ENCODE data around the gene ZNF229. TPM values are rescaled to one million over a fixed set of nuclear protein-coding genes. Genes with fewer than 3 reads are reported as not detected.
"Not testable (repeated sequence)": the region's sequence is repeated elsewhere in the genome, so short reads cannot be mapped to it uniquely, and the experiment has no call there.

ZNF229 gene
- total RNA-seq, 1 donor from 2014 or later = 9.8 TPM

GRCh38 chr19:44430956-44431355, 17.3 kb downstream of the ZNF229 start:
- no peaks in the 10 kb centered on the region for H3K27me3 ChIP-seq (ENCODE audit: insufficient read depth, low read length)
- H3K4me3 Mint-ChIP-seq (ENCODE audit: unreplicated experiment) = no peak overlapping the region
- H3K27me3 Mint-ChIP-seq (ENCODE audit: low read depth, unreplicated experiment) = no peaks in the 10 kb centered on the region
- TF ChIP-seq, protein P1, sequence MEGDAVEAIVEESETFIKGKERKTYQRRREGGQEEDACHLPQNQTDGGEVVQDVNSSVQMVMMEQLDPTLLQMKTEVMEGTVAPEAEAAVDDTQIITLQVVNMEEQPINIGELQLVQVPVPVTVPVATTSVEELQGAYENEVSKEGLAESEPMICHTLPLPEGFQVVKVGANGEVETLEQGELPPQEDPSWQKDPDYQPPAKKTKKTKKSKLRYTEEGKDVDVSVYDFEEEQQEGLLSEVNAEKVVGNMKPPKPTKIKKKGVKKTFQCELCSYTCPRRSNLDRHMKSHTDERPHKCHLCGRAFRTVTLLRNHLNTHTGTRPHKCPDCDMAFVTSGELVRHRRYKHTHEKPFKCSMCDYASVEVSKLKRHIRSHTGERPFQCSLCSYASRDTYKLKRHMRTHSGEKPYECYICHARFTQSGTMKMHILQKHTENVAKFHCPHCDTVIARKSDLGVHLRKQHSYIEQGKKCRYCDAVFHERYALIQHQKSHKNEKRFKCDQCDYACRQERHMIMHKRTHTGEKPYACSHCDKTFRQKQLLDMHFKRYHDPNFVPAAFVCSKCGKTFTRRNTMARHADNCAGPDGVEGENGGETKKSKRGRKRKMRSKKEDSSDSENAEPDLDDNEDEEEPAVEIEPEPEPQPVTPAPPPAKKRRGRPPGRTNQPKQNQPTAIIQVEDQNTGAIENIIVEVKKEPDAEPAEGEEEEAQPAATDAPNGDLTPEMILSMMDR (IDR thresholded peaks at IDR 0.05; ENCODE audit: insufficient read depth, low read depth, low read length) = no peak
- TF ChIP-seq EZH2 (IDR thresholded peaks at IDR 0.05; ENCODE audit: insufficient read depth, low read length) = no peak
- peaks cover 61% of the 10 kb centered on the region for H3K9me3 Mint-ChIP-seq (ENCODE audit: unreplicated experiment)
- H3K79me2 ChIP-seq (ENCODE audit: insufficient read depth, low read length) = no peaks in the 10 kb centered on the region
- H3K4me1 ChIP-seq (ENCODE audit: insufficient read depth, low read length) = no peaks in the 10 kb centered on the region
- no peak overlapping the region for H3K9ac ChIP-seq (ENCODE audit: low read length)
- H3K4me2 ChIP-seq (ENCODE audit: low read length) = no peak overlapping the region
- H3K4me3 ChIP-seq (ENCODE audit: insufficient read depth, low read depth, low read length) = no peak overlapping the region
- peaks cover 64% of the 10 kb centered on the region for H3K36me3 Mint-ChIP-seq (ENCODE audit: low read depth, unreplicated experiment)
- no peak for FAIRE-seq
- H2AFZ ChIP-seq (ENCODE audit: low read depth, low read length) = no peak overlapping the region
- H3K27ac ChIP-seq (ENCODE audit: low read depth, low read length) = no peak overlapping the region
- no peak for DNase-seq (ENCODE audit: low read depth)
- H3K9me3 ChIP-seq (ENCODE audit: insufficient read depth, low read depth, low read length) = peaks cover 49% of the 10 kb centered on the region
- no peaks in the 10 kb centered on the region for H4K20me1 ChIP-seq (ENCODE audit: insufficient read depth, low read length)
- H3K27ac Mint-ChIP-seq (ENCODE audit: unreplicated experiment) = no peak overlapping the region
- no peaks in the 10 kb centered on the region for H3K4me1 Mint-ChIP-seq (ENCODE audit: low read depth, unreplicated experiment)
- H3K36me3 ChIP-seq (ENCODE audit: insufficient read depth, low read length) = peaks cover 37% of the 10 kb centered on the region

DNA sequence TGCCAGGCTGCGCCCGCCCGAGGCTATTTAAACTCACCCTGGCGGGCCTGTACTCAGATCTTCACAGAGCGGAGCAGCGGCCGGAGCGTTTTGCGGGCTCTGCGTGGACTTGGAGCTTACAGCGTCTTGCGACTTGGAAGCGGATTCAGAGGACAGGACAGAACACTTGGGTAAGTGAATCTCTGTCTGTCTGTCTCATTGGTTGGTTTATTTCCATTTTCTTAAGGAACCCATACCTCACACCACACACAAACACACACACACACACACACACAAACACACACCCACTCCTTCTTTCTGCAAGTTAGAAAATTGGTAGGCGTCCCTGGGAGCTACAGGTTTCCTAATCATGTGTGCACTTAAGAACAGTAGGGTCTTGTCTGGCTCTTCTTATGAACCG, 32.7 kb downstream of the ZNF229 start:
- not testable (repeated sequence) for H3K4me2 ChIP-seq (ENCODE audit: low read length); DNase-seq (ENCODE audit: low read depth); H2AFZ ChIP-seq (ENCODE audit: low read depth, low read length); H3K36me3 ChIP-seq (ENCODE audit: insufficient read depth, low read length); H3K9me3 ChIP-seq (ENCODE audit: insufficient read depth, low read depth, low read length); H3K27me3 Mint-ChIP-seq (ENCODE audit: low read depth, unreplicated experiment); H3K27ac ChIP-seq (ENCODE audit: low read depth, low read length); H3K27me3 ChIP-seq (ENCODE audit: insufficient read depth, low read length); FAIRE-seq; H3K4me3 Mint-ChIP-seq (ENCODE audit: unreplicated experiment); H3K9ac ChIP-seq (ENCODE audit: low read length); H3K4me1 Mint-ChIP-seq (ENCODE audit: low read depth, unreplicated experiment); H3K36me3 Mint-ChIP-seq (ENCODE audit: low read depth, unreplicated experiment); H3K27ac Mint-ChIP-seq (ENCODE audit: unreplicated experiment); H4K20me1 ChIP-seq (ENCODE audit: insufficient read depth, low read length); H3K4me1 ChIP-seq (ENCODE audit: insufficient read depth, low read length); H3K79me2 ChIP-seq (ENCODE audit: insufficient read depth, low read length); H3K4me3 ChIP-seq (ENCODE audit: insufficient read depth, low read depth, low read length)
- peaks cover 25% of the 10 kb centered on the region for H3K9me3 Mint-ChIP-seq (ENCODE audit: unreplicated experiment)

DNA sequence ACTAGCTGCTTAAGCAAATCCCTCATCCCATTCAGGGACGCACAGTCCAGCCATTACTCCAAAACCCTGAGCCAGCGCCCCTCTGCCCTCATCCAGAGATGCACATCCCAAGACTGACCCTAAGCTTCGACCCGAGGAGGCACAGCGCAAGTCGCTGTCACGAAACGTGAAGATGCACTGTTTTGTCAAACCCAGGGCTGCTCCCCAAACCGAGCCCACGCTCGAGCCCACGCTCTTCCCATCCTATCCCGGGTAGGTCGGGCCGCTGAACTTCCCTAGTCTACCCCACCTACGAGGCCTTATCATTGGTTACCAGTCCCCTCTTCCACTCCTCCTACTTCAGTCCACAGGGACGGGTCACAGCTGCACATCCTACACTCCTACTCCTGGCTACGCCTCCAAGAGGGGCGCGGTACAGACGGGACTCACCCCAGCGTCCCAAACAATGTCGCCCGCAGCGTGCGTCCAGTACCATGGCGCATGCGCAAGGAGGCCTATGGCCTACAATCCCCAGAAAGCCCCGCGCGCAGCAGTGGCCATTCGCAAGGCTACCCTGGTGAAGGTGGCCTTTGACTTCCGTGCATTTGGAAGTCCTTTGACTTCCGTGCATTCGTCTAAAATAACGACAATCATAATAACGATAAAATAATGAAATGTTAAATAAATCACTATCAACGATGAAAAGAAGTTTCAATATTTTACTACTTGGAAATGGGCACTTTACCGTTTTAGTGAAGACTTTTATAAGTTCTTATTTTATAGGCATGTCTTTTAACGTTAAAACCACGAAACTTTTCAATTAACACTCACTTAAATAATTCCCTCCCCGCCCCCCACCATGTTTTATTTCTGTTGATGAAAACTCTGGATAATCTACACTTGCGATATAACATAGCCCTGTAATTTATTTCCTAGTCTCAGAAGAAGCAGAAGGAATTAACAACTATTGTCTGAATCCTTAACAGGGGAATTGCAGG, 46.8 kb downstream of the ZNF229 start, which contains the start of gene ZNF285:
ZNF285 (minus strand) TSS at position 470 of the 977 bp plus-strand sequence. CDS start 4,395 bp downstream, outside the sequence.
- H3K27ac Mint-ChIP-seq (ENCODE audit: unreplicated experiment) = peak within 1 kb of the TSS; percentile 47
- H3K36me3 Mint-ChIP-seq (ENCODE audit: low read depth, unreplicated experiment) = peaks cover 3% of the 10 kb centered on the region
- FAIRE-seq (peak; percentile 13), DNase-seq (ENCODE audit: low read depth) (peak; percentile 95)
- peak within 1 kb of the TSS; percentile 95 for H3K4me2 ChIP-seq (ENCODE audit: low read length)
- H3K9ac ChIP-seq (ENCODE audit: low read length) = peak within 1 kb of the TSS; percentile 65
- no peaks in the 10 kb centered on the region for H3K79me2 ChIP-seq (ENCODE audit: insufficient read depth, low read length)
- no peaks in the 10 kb centered on the region for H3K4me1 ChIP-seq (ENCODE audit: insufficient read depth, low read length)
- H4K20me1 ChIP-seq (ENCODE audit: insufficient read depth, low read length) = no peaks in the 10 kb centered on the region
- no peaks in the 10 kb centered on the region for H3K27me3 ChIP-seq (ENCODE audit: insufficient read depth, low read length)
- no peaks in the 10 kb centered on the region for H3K36me3 ChIP-seq (ENCODE audit: insufficient read depth, low read length)
- no peak for TF ChIP-seq EZH2 (IDR thresholded peaks at IDR 0.05; ENCODE audit: insufficient read depth, low read length)
- TF ChIP-seq, protein P1 (IDR thresholded peaks at IDR 0.05; ENCODE audit: insufficient read depth, low read depth, low read length) = no peak
- peaks cover 6% of the 10 kb centered on the region for H3K27me3 Mint-ChIP-seq (ENCODE audit: low read depth, unreplicated experiment)
- peak within 1 kb of the TSS; percentile 75 for H3K4me3 ChIP-seq (ENCODE audit: insufficient read depth, low read depth, low read length)
- peaks cover 17% of the 10 kb centered on the region for H3K9me3 Mint-ChIP-seq (ENCODE audit: unreplicated experiment)
- peak within 1 kb of the TSS; percentile 98 for H2AFZ ChIP-seq (ENCODE audit: low read depth, low read length)
- H3K9me3 ChIP-seq (ENCODE audit: insufficient read depth, low read depth, low read length) = no peaks in the 10 kb centered on the region
- H3K4me1 Mint-ChIP-seq (ENCODE audit: low read depth, unreplicated experiment) = no peaks in the 10 kb centered on the region
- H3K27ac ChIP-seq (ENCODE audit: low read depth, low read length) = no peak within 1 kb of the TSS
- peak within 1 kb of the TSS; percentile 94 for H3K4me3 Mint-ChIP-seq (ENCODE audit: unreplicated experiment)

DNA sequence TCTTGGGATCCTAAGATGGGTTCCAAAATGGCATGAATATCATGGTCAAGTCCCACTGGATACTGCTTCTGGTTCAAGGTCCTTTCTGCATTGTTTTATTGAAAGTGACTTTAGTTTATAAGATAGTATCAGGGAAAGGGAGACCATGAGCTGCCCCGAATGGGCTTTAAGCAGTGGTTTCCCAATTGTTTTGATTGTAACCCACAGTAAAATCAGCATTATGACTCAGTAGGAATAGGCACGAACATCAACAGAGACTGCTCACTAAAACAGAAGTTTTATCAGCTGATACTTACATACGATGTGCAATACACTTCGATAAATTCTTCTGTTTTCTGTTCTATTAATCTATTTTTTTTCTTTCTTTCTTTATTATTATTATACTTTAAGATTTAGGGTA, 59.0 kb downstream of the ZNF229 start:
- FAIRE-seq; H3K4me1 Mint-ChIP-seq (ENCODE audit: low read depth, unreplicated experiment): not testable (repeated sequence)
- peaks cover 18% of the 10 kb centered on the region for H3K36me3 Mint-ChIP-seq (ENCODE audit: low read depth, unreplicated experiment)

More for the DNA sequence above, 59.0 kb downstream of the ZNF229 start:
- not testable (repeated sequence) for H3K4me1 ChIP-seq (ENCODE audit: insufficient read depth, low read length); H2AFZ ChIP-seq (ENCODE audit: low read depth, low read length); H3K79me2 ChIP-seq (ENCODE audit: insufficient read depth, low read length); H3K36me3 ChIP-seq (ENCODE audit: insufficient read depth, low read length); H3K27ac Mint-ChIP-seq (ENCODE audit: unreplicated experiment); H3K4me3 ChIP-seq (ENCODE audit: insufficient read depth, low read depth, low read length); H4K20me1 ChIP-seq (ENCODE audit: insufficient read depth, low read length); H3K27me3 Mint-ChIP-seq (ENCODE audit: low read depth, unreplicated experiment); H3K9me3 ChIP-seq (ENCODE audit: insufficient read depth, low read depth, low read length); H3K4me2 ChIP-seq (ENCODE audit: low read length); H3K9ac ChIP-seq (ENCODE audit: low read length); H3K27ac ChIP-seq (ENCODE audit: low read depth, low read length); H3K27me3 ChIP-seq (ENCODE audit: insufficient read depth, low read length); H3K4me3 Mint-ChIP-seq (ENCODE audit: unreplicated experiment)
- DNase-seq (ENCODE audit: low read depth) = peak; percentile 6
- H3K9me3 Mint-ChIP-seq (ENCODE audit: unreplicated experiment) = peaks cover 10% of the 10 kb centered on the region
